K562 (cell line): ENCODE results near the gene FBRS. TPM values are rescaled to one million over a fixed set of nuclear protein-coding genes. Genes with fewer than 3 reads are reported as not detected.

ENCODE experiments used
- ATF6 ChIP-seq: sonication (generic); formaldehyde crosslinking; IDR thresholded peaks from 2 replicates; pipeline ENCODE4 v1.4.0; 2020; ENCODE audit warnings: mild to moderate bottlenecking, missing genetic modification reagents
- CC2D1A ChIP-seq: fragments of 450-650 bp; IDR thresholded peaks from 2 replicates; pipeline ENCODE4 v1.6.1; 2017; ENCODE audit warnings: mild to moderate bottlenecking
- CHD4 ChIP-seq: fragments of 200-600 bp; sonication (generic); IDR thresholded peaks from 3 replicates; pipeline ENCODE4 v1.6.1; 2012; ENCODE audit warnings: low read depth, mild to moderate bottlenecking, mixed read lengths, low read length, inconsistent platforms; ENCODE audit not compliant: insufficient read depth, insufficient replicate concordance, poor library complexity, severe bottlenecking
- DMBX1 ChIP-seq: fragments of 250-450 bp; sonication (Bioruptor Pico); IDR thresholded peaks from 2 replicates; pipeline ENCODE4 v1.8.0; 2022; ENCODE audit warnings: inconsistent platforms, mild to moderate bottlenecking, moderate library complexity, borderline replicate concordance
- ELF4 ChIP-seq: fragments of 450-650 bp; formaldehyde crosslinking; IDR thresholded peaks from 2 replicates; pipeline ENCODE4 v1.4.0; 2022; ENCODE audit warnings: missing genetic modification characterization
- FIP1L1 ChIP-seq: fragments of 200-400 bp; formaldehyde crosslinking; IDR thresholded peaks from 2 replicates; pipeline ENCODE4 v1.6.1; 2018; ENCODE audit warnings: mild to moderate bottlenecking, low read depth, low read length; ENCODE audit not compliant: poor library complexity, severe bottlenecking
- HNRNPL ChIP-seq: fragments of 200-400 bp; formaldehyde crosslinking; IDR thresholded peaks from 2 replicates; pipeline ENCODE4 v1.6.1; 2017; ENCODE audit warnings: low read depth, mild to moderate bottlenecking, low read length
- KDM4B ChIP-seq, 2 experiments: fragments of 450-650 bp in 1 of 2; sonication (generic) in 1 of 2; IDR thresholded peaks; 2 replicates each; pipeline ENCODE4 v1.6.1; 2016 to 2017; ENCODE audit warnings: borderline replicate concordance in 2 of 2, antibody characterized with exemption in 1 of 2, low read depth in 1 of 2, mild to moderate bottlenecking in 1 of 2
- KLF16 ChIP-seq: IDR thresholded peaks from 2 replicates; pipeline ENCODE4 v1.6.1; 2016; ENCODE audit warnings: antibody characterized with exemption
- NELFE ChIP-seq: IDR thresholded peaks from 2 replicates; pipeline ENCODE4 v1.6.1; 2011; ENCODE audit warnings: mild to moderate bottlenecking; ENCODE audit not compliant: insufficient read depth, insufficient read length
- PML ChIP-seq: IDR thresholded peaks from 2 replicates; pipeline ENCODE4 v1.6.1; 2012; ENCODE audit warnings: low read length, inconsistent platforms
- POLR2H ChIP-seq: IDR thresholded peaks from 2 replicates; pipeline ENCODE4 v1.6.1; 2016; ENCODE audit warnings: missing genetic modification characterization, low read depth, mild to moderate bottlenecking, control low read depth, missing compliant biosample characterization, moderate library complexity
- RFX5 ChIP-seq: IDR thresholded peaks from 2 replicates; pipeline ENCODE4 v1.6.1; 2011; ENCODE audit warnings: low read depth, mild to moderate bottlenecking, improper control_type of control experiment, low read length
- SMARCB1 ChIP-seq: IDR thresholded peaks from 2 replicates; pipeline ENCODE4 v1.6.1; 2011; ENCODE audit warnings: improper control_type of control experiment, low read depth; ENCODE audit not compliant: insufficient read length
- SMC3 ChIP-seq: conservative IDR thresholded peaks from 2 replicates; pipeline ENCODE4 v1.6.1; 2011; ENCODE audit warnings: low read depth, low read length, improper control_type of control experiment; ENCODE audit not compliant: insufficient read depth
- TAL1 ChIP-seq: fragments of 450-650 bp; IDR thresholded peaks from 2 replicates; pipeline ENCODE4 v1.6.1; 2016; ENCODE audit warnings: mild to moderate bottlenecking
- ZNF174 ChIP-seq: fragments of 250-450 bp; sonication (Bioruptor Pico); IDR thresholded peaks from 2 replicates; pipeline ENCODE4 v1.4.0; 2020; ENCODE audit warnings: mild to moderate bottlenecking
- ZNF561 ChIP-seq: fragments of 450-650 bp; formaldehyde crosslinking; conservative IDR thresholded peaks from 2 replicates; pipeline ENCODE4 v1.4.0; 2020; ENCODE audit warnings: mild to moderate bottlenecking, moderate library complexity
- ZNF57 ChIP-seq: fragments of 450-650 bp; formaldehyde crosslinking; IDR thresholded peaks from 2 replicates; pipeline ENCODE4 v1.4.0; 2020; ENCODE audit warnings: mild to moderate bottlenecking, moderate library complexity
- ZNF609 ChIP-seq: sonication (generic); formaldehyde crosslinking; IDR thresholded peaks from 2 replicates; pipeline ENCODE4 v1.8.1; 2023; ENCODE audit warnings: missing genetic modification reagents, mild to moderate bottlenecking, borderline replicate concordance
- polyA plus RNA-seq, 8 experiments: library from polyadenylated mRNA; depleted of rRNA in 4 of 8; stranded (reverse) in 5 of 8; unstranded in 3 of 8; fragments of >200 nt; fragmentation: Nextera tagmentation in 2 of 8; fragmentation: Illumina TruSeq in 1 of 8; extraction: Ambion mirVana in 2 of 8; extraction: Trizol in 1 of 8; gene quantifications; 2 replicates each; pipeline versions ENCODE4 v1.2.1 to v1.2.3, GENCODE V29; 2011 to 2014; ENCODE audit warnings: inconsistent platforms in 1 of 8, missing spikeins in 1 of 8
- total RNA-seq, 7 experiments: library from RNA; depleted of rRNA in 6 of 7; stranded (reverse); fragments of >200 nt in 6 of 7; fragmentation: Illumina TruSeq in 2 of 7; extraction: Trizol in 2 of 7; gene quantifications; 2 replicates each; pipeline versions ENCODE4 v1.2.1 to v1.2.3, GENCODE V29; 2011 to 2021; ENCODE audit warnings: low replicate concordance in 1 of 7
- TF ChIP-seq, protein P1 (sequence below): sonication (generic); formaldehyde crosslinking; IDR thresholded peaks from 2 replicates; pipeline ENCODE4 v1.8.0; 2022; ENCODE audit warnings: mild to moderate bottlenecking, missing genetic modification reagents

Gene FBRS
- total and polyA plus RNA-seq, 9 of the 15 experiments (the other 6 are each of a cell fraction or from before 2014, with no cell fraction given), result 0.32 to 59.5 (median 13.1) TPM

GRCh38 chr16:30609926-30610839 is 48.0 kb upstream of the FBRS start, which contains the start of gene ZNF689 (continued):
- no peak for TF ChIP-seq CHD4
- no peak for TF ChIP-seq SMC3
- TF ChIP-seq ZNF561 (CRISPR knock-in tag), result no peak
- no peak for TF ChIP-seq SMARCB1
- peak; percentile 93 for TF ChIP-seq ATF6 (CRISPR knock-in tag)
- peak; percentile 67; the same call in 1 of the 2 replicates for TF ChIP-seq ZNF609
- no peak for TF ChIP-seq NELFE
- no peak for TF ChIP-seq KLF16
- TF ChIP-seq PML, result no peak
- TF ChIP-seq POLR2H (tag), result peak; percentile 78
- peak; percentile 73; the same call in 1 of the 2 replicates for TF ChIP-seq ELF4 (CRISPR knock-in tag)
- no peak for TF ChIP-seq ZNF57 (CRISPR knock-in tag)
- peak; percentile 71; the same call in 1 of the 2 replicates for TF ChIP-seq DMBX1
- no peak for TF ChIP-seq TAL1
- TF ChIP-seq FIP1L1, result peak; percentile 63
- no peak for TF ChIP-seq KDM4B (IDR thresholded peaks at IDR 0.05; ENCODE audit: borderline replicate concordance in 2 of 2, low read depth in 1 of 2)
- TF ChIP-seq HNRNPL, result no peak
- TF ChIP-seq ZNF174 (CRISPR knock-in tag), result no peak
- TF ChIP-seq CC2D1A, result no peak
- TF ChIP-seq, protein P1, sequence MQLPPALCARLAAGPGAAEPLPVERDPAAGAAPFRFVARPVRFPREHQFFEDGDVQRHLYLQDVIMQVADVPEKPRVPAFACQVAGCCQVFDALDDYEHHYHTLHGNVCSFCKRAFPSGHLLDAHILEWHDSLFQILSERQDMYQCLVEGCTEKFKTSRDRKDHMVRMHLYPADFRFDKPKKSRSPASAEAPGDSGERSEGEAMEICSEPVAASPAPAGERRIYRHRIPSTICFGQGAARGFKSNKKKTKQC, result peak; percentile 81
- no peak for TF ChIP-seq RFX5
